Activated T-cell treated with anti-CD3 and anti-CD28 coated beads, Interleukin-2, amount 50 U/mL, for 48 hours (primary cell): Measurements from ENCODE around the gene RIMBP3C.
"Not testable (repeated sequence)": the region's sequence is repeated elsewhere in the genome, so short reads cannot be mapped to it uniquely, and the experiment has no call there.

ENCODE experiments used
- DNase-seq, 2 experiments: peaks; one replicate each; pipeline ENCODE4 v3.0.0-alpha.2; 2020

The RIMBP3C gene

DNA sequence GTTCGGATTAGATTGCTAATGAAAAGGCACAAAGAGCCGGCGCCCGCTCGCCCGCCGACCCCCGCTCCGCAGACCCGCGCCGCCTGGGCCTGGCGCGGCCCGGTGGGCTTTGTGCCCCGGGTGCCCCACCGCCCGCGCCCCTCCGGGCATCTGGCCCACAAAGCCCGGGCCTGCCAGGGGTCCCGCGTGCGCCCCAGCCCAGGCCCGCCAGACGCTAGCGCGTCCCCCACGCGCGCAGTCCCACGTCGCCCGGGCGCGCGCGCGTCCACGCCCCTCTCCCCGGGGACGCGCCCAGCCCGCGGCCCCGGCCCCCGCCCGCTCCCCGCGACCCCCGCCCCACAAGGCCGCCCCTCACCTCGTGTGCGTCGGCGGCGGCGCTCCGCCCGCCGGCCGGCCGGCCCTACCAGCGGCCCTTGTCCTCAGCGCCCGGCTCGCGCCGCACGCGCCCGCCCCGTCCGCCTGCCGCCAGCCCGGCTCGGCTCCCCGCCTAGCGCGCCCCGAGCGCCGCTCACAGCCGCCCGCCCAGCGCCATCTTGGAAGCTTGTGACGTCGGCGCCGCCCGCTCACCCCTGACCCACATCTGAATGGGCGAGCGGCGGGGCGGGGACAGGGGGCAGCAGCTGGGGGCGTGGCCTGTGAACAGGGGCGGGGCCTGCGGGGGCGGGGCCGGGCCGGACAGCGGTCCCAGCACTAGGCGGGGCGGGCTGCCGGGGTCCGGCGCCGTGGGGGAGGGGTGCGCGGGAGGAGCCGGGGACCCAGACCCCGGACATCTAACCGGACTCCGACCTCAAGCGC lies 34.1 kb downstream of the RIMBP3C start:
- peak; percentile 68 to 73 for DNase-seq

DNA sequence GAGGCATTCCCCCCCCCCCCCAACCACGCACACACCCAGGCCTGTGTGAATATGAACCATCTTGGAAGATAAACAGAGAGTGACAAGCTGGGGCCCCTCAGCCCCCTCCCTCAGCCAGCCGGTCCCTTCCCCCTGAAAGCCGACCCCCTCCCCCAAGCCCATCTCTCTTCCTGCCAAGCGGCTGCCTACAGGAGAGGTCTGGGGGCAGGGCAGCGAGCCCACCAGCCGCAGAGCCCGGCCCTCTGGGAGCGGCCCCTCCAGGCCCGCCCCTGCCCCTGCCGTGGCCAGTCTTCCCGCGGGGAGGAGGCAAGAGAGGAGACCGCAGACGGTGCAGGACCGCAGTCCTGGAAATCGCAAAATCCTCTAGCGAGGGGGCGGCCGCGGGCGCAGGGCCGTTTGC lies 34.7 kb downstream of the RIMBP3C start:
- not testable (repeated sequence) for DNase-seq

DNA sequence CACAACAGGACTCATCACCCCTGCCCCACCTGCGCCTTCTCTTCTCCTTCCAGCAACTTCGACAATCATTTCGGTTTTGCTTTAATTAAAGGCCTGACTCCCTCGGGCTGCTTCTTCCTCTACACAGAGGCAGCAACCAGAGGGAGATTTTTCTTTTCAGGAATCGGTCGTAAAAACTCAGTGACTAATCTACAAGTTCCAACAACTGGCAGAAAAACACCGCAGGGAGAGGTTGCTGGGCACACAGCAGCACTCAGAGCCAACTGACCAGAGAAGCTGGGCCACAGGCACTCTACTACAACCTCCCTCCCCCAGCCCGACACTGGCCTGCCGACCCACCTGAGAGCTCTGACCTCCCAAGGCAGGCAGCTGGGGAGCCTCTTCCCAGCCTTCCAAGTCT lies 36.0 kb downstream of the RIMBP3C start:
- not testable (repeated sequence) for DNase-seq

DNA sequence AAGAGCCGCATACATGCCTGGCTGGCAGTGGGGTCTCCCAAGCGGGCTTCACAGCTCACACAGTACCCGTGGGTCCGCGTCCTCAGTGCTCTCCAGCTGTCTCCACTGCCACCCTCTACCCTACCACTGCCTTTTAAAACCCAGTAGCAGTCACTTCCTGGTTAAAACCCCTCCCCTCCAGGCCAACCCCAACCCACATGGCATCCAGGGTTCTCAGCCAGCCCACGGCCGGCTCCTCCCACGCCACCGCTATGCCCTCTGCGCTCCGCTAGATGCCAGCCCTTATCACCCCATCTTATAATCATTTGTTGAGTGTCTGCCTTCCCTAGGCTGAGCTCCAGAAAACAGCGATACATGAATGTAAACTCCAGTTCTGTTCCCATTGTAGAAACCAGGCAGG lies 37.1 kb downstream of the RIMBP3C start:
- DNase-seq: not testable (repeated sequence)

DNA sequence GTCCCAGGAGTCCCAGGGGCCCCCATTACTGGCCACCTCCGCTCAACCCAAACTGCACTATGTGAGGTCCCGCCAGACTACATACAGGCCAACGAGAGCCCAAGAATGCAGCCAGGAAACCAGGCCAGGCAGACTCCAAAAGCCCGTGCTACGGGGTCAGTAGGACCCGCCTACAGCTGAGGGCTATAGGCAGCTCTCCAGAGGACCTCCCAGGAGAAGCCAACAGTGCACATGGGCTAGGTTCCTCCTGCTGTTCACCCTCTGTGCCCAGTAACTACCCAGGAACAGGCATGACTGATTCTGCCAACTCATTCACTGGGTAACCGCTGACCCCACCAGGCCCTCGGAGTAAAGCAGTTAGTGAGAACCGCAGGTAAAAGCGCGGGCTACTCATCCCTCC lies 39.2 kb downstream of the RIMBP3C start:
- not testable (repeated sequence) for DNase-seq

DNA sequence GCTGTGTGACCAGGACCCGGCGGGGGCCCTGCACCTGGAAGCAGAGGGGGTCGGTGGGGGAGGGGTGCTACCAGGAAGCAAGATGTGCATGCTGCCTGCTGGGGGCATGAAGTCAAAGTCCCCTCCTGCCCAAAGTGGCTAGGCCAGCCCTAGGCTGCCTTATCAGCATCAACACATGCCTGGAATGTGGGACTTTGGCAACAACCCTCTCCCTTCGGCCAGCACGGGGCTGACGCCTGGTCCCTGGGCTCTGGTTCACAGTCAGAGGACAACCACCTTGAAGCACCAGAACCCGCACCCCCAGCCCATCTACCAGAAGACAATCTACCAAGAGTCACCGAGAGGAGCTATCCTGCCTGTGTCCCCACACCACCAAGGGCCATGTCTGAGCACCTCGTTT lies 40.9 kb downstream of the RIMBP3C start:
- DNase-seq: not testable (repeated sequence)

DNA sequence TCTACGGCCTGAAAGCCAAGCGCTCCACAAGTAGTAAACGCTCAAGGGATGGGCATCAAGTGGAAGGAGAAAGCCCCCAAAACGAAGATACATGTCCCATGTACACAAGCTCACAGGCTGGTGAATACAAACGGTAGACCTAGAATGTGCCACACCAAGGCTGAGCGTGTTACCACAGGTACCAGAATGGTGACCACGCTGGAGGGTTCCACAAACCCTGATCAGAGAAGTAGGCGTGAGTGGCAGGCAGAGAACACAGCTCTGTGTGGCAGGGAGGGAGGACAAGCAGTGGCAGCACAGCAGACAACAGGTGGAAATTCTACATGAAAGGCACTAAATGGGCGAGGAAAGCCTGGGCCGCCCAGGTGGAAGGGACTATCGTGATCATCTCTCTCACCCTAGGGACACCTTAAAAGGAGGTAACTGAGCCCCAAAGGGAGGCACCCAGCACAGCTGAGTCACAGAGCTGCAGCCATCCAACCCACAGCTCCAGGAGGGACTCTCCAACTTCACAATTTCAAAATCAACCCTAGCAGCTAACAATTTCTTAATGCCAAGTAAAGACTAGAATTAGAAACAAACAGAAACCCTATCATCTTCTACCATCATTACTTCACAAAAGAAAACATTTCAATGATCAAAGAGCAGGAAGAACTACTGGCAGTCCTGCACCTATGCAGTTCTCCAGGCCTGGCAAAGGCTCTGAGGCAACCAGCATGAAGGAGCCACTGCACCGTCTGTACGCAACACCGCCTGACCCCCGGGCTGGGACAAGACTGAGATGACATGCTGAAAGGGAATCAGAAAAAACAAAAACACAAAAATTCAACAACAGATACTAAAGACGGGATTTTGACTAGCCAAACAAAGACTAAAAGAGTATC lies 51.4 kb downstream of the RIMBP3C start:
- DNase-seq: not testable (repeated sequence)

DNA sequence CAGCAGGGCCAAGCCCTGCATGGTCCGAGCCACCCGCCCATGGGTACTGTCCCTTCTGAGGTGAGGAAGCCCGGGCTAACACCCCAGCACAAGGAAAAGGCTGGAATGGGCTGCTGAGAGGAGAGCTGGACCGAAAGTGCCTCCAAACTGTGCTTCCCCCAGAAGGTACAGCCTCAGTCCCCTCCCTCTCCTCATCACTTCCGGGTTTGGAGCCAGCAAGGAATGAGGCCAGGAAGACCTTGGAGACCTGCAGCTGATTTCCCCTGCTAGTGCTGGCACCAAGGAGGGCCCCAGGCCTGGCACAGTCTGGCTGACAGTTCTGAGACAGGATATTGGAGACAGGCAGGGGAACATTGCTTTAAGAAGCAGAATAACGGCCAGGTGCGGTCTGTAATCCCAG lies 52.8 kb downstream of the RIMBP3C start:
- not testable (repeated sequence) for DNase-seq

DNA sequence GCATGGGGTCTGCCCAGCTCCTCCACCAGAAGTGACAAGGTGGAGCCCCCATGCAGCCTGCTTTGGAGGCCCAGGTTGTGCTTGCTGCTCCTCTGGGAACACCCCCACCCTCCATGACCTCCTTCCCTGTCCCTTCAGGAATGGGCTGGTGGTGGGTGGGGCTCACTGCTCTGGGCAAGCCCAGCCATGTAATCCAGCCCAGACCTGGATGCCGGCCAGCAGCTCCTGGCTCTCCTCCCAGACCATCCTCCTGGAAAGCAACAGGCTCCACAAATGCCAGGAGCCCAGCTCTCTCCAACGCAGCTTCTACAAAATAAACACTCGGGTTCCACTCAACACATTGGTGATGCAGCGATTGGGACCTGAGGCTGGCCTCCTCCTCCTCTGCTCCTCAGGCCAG lies 53.3 kb downstream of the RIMBP3C start:
- DNase-seq: not testable (repeated sequence)
